Measurements from ENCODE around the gene CNPY1. TPM values are rescaled to one million over a fixed set of nuclear protein-coding genes. Genes with fewer than 3 reads are reported as not detected.

CNPY1 gene
- total RNA-seq, 1 experiment from 2014 or later = not detected

- Histone ChIP-seq H4K20me1 (ENCODE audit: control insufficient read depth, insufficient read depth, insufficient read length) (peaks cover 5% of the 10 kb centered on the region), H3K4me2 (ENCODE audit: insufficient read depth, insufficient read length, low read length) (no peak overlapping the region), H3K79me2 (ENCODE audit: insufficient read depth, low read length) (no peaks in the 10 kb centered on the region), H2BK20ac (ENCODE audit: low read depth, low read length, poor library complexity, severe bottlenecking) (no peak overlapping the region), H3T11ph (ENCODE audit: low read length) (no peak overlapping the region), H2BK15ac (ENCODE audit: low read depth, low read length) (no peak overlapping the region), H2AFZ (ENCODE audit: low read length) (no peak overlapping the region), H3K27ac (ENCODE audit: insufficient read length, low read depth, low read length) (no peak overlapping the region), H2BK5ac (ENCODE audit: insufficient read length, low read length) (no peak overlapping the region), H2BK120ac (ENCODE audit: low read depth, low read length, poor library complexity, severe bottlenecking) (no peak overlapping the region), H3K9me3 (ENCODE audit: control insufficient read depth, low read depth, low read length) (no peaks in the 10 kb centered on the region), H3K56ac (ENCODE audit: insufficient read length, low read depth, low read length) (no peak overlapping the region), H3K79me1 (ENCODE audit: insufficient read depth, low read depth, low read length, poor library complexity, severe bottlenecking) (no peaks in the 10 kb centered on the region), H4K8ac (replicated peaks; ENCODE audit: insufficient read length, low read depth, low read length) (no peak overlapping the region), H3K18ac (ENCODE audit: insufficient read length, low read depth, low read length) (no peak overlapping the region), H3K4me1 (ENCODE audit: insufficient read depth, low read length) (no peaks in the 10 kb centered on the region; the same call in 1 of the 2 replicates), H3K9ac (ENCODE audit: extremely low read depth, insufficient read length, low read length) (no peak overlapping the region), H4K5ac (ENCODE audit: insufficient read length, low read depth, low read length) (no peak overlapping the region), H2BK12ac (ENCODE audit: insufficient read length, low read depth, low read length) (no peak overlapping the region), H3K23me2 (ENCODE audit: insufficient read length, low read depth, low read length, poor library complexity, severe bottlenecking) (peaks cover 6% of the 10 kb centered on the region), H3K14ac (ENCODE audit: insufficient read depth, low read length) (no peak overlapping the region), H3K4ac (ENCODE audit: low read depth, low read length) (no peak overlapping the region), H4K91ac (ENCODE audit: insufficient read length, low read depth, low read length) (no peak overlapping the region), H2AK5ac (ENCODE audit: insufficient read length, low read length) (no peak overlapping the region), H3K27me3 (ENCODE audit: insufficient read depth, low read length) (peaks cover 35% of the 10 kb centered on the region), H3K23ac (ENCODE audit: insufficient read length, low read depth, low read length) (no peak overlapping the region)
- H3K36me3 Mint-ChIP-seq (ENCODE audit: insufficient read depth in 1 of 3, low read depth in 3 of 3) = peaks cover 0 to 2% (median 0%) of the 10 kb centered on the region in 3 experiments; a peak in 2 of 7 replicates
- no peak overlapping the region for H3K4me3 Mint-ChIP-seq
- no peak overlapping the region for H3K27ac Mint-ChIP-seq
- no peak for TF ChIP-seq CTCF (conservative IDR thresholded peaks at IDR 0.05)
- peaks cover 100% of the 10 kb centered on the region for H3K27me3 Mint-ChIP-seq (ENCODE audit: low read depth)
- H3K9me3 Mint-ChIP-seq = peaks cover 8 to 17% of the 10 kb centered on the region in 2 experiments
- no peak for DNase-seq
- H3K4me1 Mint-ChIP-seq = peaks cover 16% of the 10 kb centered on the region in 2 experiments
- no CpG with 5 or more reads among the region's 11 CpGs for WGBS (ENCODE audit: extremely low coverage, insufficient read length, low lambda C conversion rate)
Observed at GRCh38 chr7:155529845-155530244, 16.5 kb downstream of the CNPY1 start.

Data from H9 (cell line).